Hepatocyte (in vitro differentiated cells): Measurements from ENCODE around the gene NDUFS7. TPM values are rescaled to one million over a fixed set of nuclear protein-coding genes. Genes with fewer than 3 reads are reported as not detected.
A peak's percentile ranks its signal among the peaks of the same experiment; 100 is the strongest.
"Not testable (repeated sequence)": the region's sequence is repeated elsewhere in the genome, so short reads cannot be mapped to it uniquely, and the experiment has no call there.

Experiments used
- DNase-seq: peaks from one replicate; pipeline ENCODE4 v3.0.0-alpha.2; 2016; ENCODE audit warnings: low spot score
- H2AFZ ChIP-seq: fragments of 200-600 bp; sonication (generic); 2 replicates; pipeline ENCODE4 v1.6.0; 2016; ENCODE audit warnings: antibody characterized with exemption, mild to moderate bottlenecking
- H3K27ac ChIP-seq: fragments of 200-600 bp; sonication (generic); 2 replicates; pipeline ENCODE4 v1.5.1; 2016; ENCODE audit warnings: mild to moderate bottlenecking
- H3K27me3 ChIP-seq: fragments of 200-600 bp; sonication (generic); 2 replicates; pipeline ENCODE4 v1.6.1; 2016
- H3K36me3 ChIP-seq: fragments of 200-600 bp; sonication (generic); replicated peaks from 2 replicates; pipeline ENCODE4 v1.5.1; 2016; ENCODE audit warnings: low read depth; ENCODE audit not compliant: insufficient read depth
- H3K4me1 ChIP-seq: fragments of 200-600 bp; sonication (generic); 2 replicates; pipeline ENCODE4 v1.5.1; 2016; ENCODE audit warnings: mild to moderate bottlenecking, moderate library complexity; ENCODE audit not compliant: insufficient read depth
- H3K4me2 ChIP-seq: fragments of 200-600 bp; sonication (generic); 2 replicates; pipeline ENCODE4 v1.6.0; 2016
- H3K4me3 ChIP-seq: fragments of 200-600 bp; sonication (generic); 2 replicates; pipeline ENCODE4 v1.5.1; 2016; ENCODE audit warnings: mild to moderate bottlenecking
- H3K79me2 ChIP-seq: fragments of 200-600 bp; sonication (generic); 2 replicates; pipeline ENCODE4 v1.6.0; 2017; ENCODE audit warnings: mild to moderate bottlenecking
- H3K9me2 ChIP-seq: fragments of 200-600 bp; sonication (generic); replicated peaks from 2 replicates; pipeline ENCODE4 v1.6.0; 2017; ENCODE audit warnings: mild to moderate bottlenecking; ENCODE audit not compliant: insufficient read depth
- H3K9me3 ChIP-seq: fragments of 200-600 bp; sonication (generic); 2 replicates; pipeline ENCODE4 v1.5.1; 2016; ENCODE audit warnings: low read depth, mild to moderate bottlenecking
- H4K20me1 ChIP-seq: fragments of 200-600 bp; sonication (generic); 2 replicates; pipeline ENCODE4 v1.6.0; 2016; ENCODE audit warnings: mild to moderate bottlenecking; ENCODE audit not compliant: insufficient read depth, poor library complexity, severe bottlenecking
- EZH2 ChIP-seq: fragments of 200-600 bp; sonication (generic); IDR thresholded peaks from 2 replicates; pipeline ENCODE4 v1.6.1; 2016; ENCODE audit warnings: antibody characterized with exemption, mild to moderate bottlenecking, borderline replicate concordance
- EZH2phosphoT487 ChIP-seq: fragments of 200-600 bp; sonication (generic); IDR thresholded peaks from one replicate; pipeline ENCODE4 v1.6.1; 2018; ENCODE audit warnings: antibody characterized with exemption, mild to moderate bottlenecking, low read depth, moderate library complexity; ENCODE audit not compliant: unreplicated experiment, severe bottlenecking
- WGBS: methylation state at CpG from one replicate; pipeline ENCODE4 v1.1.6; 2016; ENCODE audit warnings: low lambda C conversion rate; ENCODE audit errors: missing lambda C conversion rate; 5-methylcytosine and 5-hydroxymethylcytosine counted together
- polyA plus RNA-seq: library from polyadenylated mRNA; unstranded; fragments of >200 nt; fragmentation: Nextera tagmentation; extraction: Ambion mirVana; gene quantifications from 2 replicates; pipeline ENCODE4 v1.2.1, GENCODE V29; 2016
- total RNA-seq: library from RNA; depleted of rRNA; stranded (reverse); fragments of >200 nt; gene quantifications from 2 replicates; pipeline ENCODE4 v1.2.3, GENCODE V29; 2014
- TF ChIP-seq, protein P1 (sequence below): fragments of 200-600 bp; sonication (generic); IDR thresholded peaks from 2 replicates; pipeline ENCODE4 v1.5.1; 2016; ENCODE audit warnings: antibody characterized with exemption, mild to moderate bottlenecking; ENCODE audit not compliant: poor library complexity

Gene NDUFS7
- total and polyA plus RNA-seq, 2 experiments from 2014 or later, result 81.6 to 276 TPM

DNA sequence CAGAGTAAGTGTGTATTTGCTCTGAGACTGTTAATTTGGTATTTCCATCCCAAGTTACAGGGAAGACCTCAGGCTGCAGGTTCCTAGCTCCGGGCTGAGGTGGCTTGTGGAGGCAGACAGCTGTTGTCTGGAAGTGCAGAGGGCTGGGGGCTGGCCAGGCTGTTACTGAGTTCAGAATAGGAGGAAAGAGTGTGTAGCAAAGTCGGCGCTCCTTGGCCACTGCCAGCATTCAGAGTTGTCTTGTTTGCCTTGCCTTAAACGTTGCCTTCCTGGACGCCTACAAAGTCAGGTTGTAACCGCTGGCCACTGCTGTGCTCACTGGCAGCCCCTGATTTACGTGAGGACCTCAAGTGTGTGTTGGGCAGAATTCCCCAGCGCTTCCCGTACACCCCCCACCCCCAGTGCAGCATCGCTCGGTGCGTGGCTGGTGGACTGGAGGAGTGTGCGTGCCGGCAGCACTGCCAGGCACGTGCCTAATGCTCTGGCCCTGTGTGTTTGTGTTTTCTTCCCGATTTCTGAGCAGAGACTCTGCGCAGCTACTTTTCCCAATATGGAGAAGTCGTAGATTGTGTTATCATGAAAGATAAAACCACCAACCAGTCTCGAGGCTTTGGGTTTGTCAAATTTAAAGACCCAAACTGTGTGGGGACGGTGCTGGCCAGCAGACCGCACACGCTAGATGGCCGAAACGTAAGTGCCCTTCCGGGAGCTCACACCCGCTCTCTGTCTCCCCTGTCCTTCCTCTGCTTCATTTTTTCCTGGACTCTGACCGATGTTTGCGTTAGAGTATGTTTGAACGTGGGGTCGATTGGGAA lies 34.2 kb downstream of the NDUFS7 start:
- H3K36me3 ChIP-seq, result no peaks in the 10 kb centered on the region
- no peaks in the 10 kb centered on the region for H3K27me3 ChIP-seq
- H3K4me2 ChIP-seq, result peak overlapping the region; percentile 75

DNA sequence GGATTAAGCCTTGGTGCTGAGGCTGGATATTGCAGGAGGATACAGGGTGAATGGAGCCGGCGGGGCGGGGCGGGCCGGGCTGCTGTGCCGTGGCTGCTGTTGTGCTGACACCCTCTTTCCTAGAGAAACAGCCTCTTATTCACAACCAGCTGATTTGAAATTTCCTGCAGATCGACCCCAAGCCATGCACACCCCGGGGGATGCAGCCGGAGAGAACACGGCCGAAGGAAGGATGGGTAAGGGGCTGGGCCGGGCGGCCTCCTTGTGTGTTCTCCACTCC lies 34.7 kb downstream of the NDUFS7 start:
- TF ChIP-seq, protein P1, sequence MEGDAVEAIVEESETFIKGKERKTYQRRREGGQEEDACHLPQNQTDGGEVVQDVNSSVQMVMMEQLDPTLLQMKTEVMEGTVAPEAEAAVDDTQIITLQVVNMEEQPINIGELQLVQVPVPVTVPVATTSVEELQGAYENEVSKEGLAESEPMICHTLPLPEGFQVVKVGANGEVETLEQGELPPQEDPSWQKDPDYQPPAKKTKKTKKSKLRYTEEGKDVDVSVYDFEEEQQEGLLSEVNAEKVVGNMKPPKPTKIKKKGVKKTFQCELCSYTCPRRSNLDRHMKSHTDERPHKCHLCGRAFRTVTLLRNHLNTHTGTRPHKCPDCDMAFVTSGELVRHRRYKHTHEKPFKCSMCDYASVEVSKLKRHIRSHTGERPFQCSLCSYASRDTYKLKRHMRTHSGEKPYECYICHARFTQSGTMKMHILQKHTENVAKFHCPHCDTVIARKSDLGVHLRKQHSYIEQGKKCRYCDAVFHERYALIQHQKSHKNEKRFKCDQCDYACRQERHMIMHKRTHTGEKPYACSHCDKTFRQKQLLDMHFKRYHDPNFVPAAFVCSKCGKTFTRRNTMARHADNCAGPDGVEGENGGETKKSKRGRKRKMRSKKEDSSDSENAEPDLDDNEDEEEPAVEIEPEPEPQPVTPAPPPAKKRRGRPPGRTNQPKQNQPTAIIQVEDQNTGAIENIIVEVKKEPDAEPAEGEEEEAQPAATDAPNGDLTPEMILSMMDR, result no peak
- Histone ChIP-seq H3K4me3 (no peak overlapping the region), H2AFZ (no peak overlapping the region), H3K27ac (peak overlapping the region; percentile 99), H3K79me2 (peaks cover 90% of the 10 kb centered on the region), H3K4me2 (peak overlapping the region; percentile 75), H3K36me3 (no peaks in the 10 kb centered on the region), H3K27me3 (no peaks in the 10 kb centered on the region), H3K9me3 (no peaks in the 10 kb centered on the region), H3K4me1 (peaks cover 43% of the 10 kb centered on the region), H3K9me2 (no peaks in the 10 kb centered on the region), H4K20me1 (peaks cover 50% of the 10 kb centered on the region)
- no peak for DNase-seq
- 89% methylated on average over 13 of the region's 13 CpGs for WGBS

More for the DNA sequence above, 34.2 kb downstream of the NDUFS7 start:
- Histone ChIP-seq H3K79me2 (peaks cover 90% of the 10 kb centered on the region), H2AFZ (no peak overlapping the region), H3K4me1 (peaks cover 43% of the 10 kb centered on the region), H3K4me3 (no peak overlapping the region), H4K20me1 (peaks cover 55% of the 10 kb centered on the region), H3K27ac (peak overlapping the region; percentile 99), H3K9me3 (no peaks in the 10 kb centered on the region), H3K9me2 (no peaks in the 10 kb centered on the region)
- 72% methylated on average over 30 of the region's 30 CpGs for WGBS
- TF ChIP-seq EZH2, result no peak
- TF ChIP-seq, protein P1, result no peak
- TF ChIP-seq EZH2phosphoT487, result no peak
- no peak for DNase-seq

DNA sequence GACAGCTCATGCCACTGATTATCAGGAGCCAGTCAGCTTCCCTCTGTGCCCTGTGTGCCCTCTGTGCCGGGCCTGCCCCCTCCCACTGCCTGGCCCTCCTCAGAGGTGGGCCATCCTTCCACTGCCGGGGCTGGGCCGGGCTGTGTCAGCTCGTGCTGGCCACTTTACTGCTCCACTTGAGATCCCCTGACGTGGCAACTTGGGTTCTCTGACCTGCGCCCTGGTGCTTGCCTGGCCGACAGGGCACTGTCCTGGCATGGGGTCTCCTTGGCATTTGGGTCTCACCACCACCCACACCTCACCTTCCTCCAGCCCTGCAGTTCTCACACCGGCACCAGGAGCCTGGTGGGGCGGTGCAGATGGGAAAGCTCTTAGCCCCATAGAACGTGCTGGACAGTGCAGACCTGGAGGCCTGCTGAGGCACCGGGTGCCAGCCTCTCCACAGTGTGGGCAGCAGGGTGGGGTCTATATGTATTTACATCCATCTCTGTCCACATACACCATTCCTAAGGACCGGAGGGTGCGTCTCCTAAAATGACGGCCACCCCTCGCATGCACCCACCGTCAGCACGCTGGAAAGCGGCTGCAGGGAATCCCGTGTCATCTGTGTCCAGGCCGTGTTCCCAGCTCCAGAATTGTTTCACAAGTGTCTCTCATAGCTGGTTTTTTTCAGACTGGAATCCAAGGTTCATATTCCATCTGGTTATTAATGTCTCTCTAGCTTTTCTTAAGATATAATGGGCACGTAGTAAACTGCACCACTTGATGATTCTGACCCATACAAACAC lies 35.4 kb downstream of the NDUFS7 start:
- Histone ChIP-seq H4K20me1 (peaks cover 44% of the 10 kb centered on the region), H3K79me2 (peaks cover 88% of the 10 kb centered on the region), H2AFZ (no peak overlapping the region)

DNA sequence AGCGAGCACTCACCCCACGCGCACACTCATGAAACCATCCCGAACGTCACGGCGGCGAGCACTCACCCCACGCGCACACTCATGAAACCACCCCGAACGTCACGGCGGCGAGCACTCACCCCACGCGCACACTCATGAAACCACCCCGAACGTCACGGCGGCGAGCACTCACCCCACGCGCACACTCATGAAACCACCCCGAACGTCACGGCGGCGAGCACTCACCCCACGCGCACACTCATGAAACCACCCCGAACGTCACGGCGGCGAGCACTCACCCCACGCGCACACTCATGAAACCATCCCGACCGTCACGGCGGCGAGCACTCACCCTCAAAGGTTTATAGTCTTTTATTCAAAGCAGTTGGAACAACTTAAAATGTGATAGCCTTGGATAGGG lies 36.4 kb downstream of the NDUFS7 start:
- H3K4me3 ChIP-seq, H3K9me3 ChIP-seq, H3K36me3 ChIP-seq, DNase-seq, H3K4me2 ChIP-seq, H2AFZ ChIP-seq, H3K27me3 ChIP-seq, H3K27ac ChIP-seq, H3K9me2 ChIP-seq: not testable (repeated sequence)
- H3K4me1 ChIP-seq, result peaks cover 45% of the 10 kb centered on the region
- peaks cover 45% of the 10 kb centered on the region for H4K20me1 ChIP-seq
- WGBS, result 99% methylated on average over 11 of the region's 43 CpGs
- H3K79me2 ChIP-seq, result peaks cover 88% of the 10 kb centered on the region

More for the DNA sequence above, 35.4 kb downstream of the NDUFS7 start:
- Histone ChIP-seq H3K4me2 (peak overlapping the region; percentile 75), H3K27ac (peak overlapping the region; percentile 99), H3K4me1 (peaks cover 46% of the 10 kb centered on the region), H3K27me3 (no peaks in the 10 kb centered on the region), H3K36me3 (no peaks in the 10 kb centered on the region), H3K4me3 (no peak overlapping the region), H3K9me2 (no peaks in the 10 kb centered on the region), H3K9me3 (no peaks in the 10 kb centered on the region)
- 94% methylated on average over 21 of the region's 21 CpGs for WGBS
- no peak for TF ChIP-seq EZH2phosphoT487
- TF ChIP-seq, protein P1, result no peak
- TF ChIP-seq EZH2, result no peak
- no peak for DNase-seq
